Measurements from ENCODE around the gene C19orf38.

DNA sequence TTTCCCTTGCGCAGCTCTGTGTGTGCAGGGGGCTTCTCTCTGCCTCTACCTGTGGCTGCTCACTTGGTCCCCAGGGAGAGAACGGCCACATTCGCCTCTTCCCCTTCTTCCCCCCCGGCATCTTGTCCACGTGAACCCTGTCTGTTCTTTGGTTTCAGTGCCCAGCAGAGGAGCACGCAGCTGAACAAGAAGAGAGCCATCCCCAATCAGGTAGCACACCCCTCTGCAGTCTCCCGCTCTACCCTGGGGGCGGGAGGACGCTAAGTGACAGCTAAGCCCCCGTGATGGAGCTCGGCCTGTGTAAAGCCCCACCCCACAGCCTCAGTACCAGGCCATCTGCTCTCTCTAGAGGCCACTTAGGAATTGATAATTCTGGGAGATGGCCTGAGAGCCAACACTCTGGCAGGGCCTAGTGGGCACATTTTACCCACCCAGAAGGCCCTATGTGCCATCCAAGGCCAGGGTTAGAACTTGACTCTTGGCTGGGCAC is 42.4 kb upstream of the C19orf38 start:
- TF ChIP-seq, protein P1, sequence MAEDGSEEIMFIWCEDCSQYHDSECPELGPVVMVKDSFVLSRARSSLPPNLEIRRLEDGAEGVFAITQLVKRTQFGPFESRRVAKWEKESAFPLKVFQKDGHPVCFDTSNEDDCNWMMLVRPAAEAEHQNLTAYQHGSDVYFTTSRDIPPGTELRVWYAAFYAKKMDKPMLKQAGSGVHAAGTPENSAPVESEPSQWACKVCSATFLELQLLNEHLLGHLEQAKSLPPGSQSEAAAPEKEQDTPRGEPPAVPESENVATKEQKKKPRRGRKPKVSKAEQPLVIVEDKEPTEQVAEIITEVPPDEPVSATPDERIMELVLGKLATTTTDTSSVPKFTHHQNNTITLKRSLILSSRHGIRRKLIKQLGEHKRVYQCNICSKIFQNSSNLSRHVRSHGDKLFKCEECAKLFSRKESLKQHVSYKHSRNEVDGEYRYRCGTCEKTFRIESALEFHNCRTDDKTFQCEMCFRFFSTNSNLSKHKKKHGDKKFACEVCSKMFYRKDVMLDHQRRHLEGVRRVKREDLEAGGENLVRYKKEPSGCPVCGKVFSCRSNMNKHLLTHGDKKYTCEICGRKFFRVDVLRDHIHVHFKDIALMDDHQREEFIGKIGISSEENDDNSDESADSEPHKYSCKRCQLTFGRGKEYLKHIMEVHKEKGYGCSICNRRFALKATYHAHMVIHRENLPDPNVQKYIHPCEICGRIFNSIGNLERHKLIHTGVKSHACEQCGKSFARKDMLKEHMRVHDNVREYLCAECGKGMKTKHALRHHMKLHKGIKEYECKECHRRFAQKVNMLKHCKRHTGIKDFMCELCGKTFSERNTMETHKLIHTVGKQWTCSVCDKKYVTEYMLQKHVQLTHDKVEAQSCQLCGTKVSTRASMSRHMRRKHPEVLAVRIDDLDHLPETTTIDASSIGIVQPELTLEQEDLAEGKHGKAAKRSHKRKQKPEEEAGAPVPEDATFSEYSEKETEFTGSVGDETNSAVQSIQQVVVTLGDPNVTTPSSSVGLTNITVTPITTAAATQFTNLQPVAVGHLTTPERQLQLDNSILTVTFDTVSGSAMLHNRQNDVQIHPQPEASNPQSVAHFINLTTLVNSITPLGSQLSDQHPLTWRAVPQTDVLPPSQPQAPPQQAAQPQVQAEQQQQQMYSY (CRISPR knock-in tag; IDR thresholded peaks at IDR 0.05): no peak
- TF ChIP-seq, protein P2, sequence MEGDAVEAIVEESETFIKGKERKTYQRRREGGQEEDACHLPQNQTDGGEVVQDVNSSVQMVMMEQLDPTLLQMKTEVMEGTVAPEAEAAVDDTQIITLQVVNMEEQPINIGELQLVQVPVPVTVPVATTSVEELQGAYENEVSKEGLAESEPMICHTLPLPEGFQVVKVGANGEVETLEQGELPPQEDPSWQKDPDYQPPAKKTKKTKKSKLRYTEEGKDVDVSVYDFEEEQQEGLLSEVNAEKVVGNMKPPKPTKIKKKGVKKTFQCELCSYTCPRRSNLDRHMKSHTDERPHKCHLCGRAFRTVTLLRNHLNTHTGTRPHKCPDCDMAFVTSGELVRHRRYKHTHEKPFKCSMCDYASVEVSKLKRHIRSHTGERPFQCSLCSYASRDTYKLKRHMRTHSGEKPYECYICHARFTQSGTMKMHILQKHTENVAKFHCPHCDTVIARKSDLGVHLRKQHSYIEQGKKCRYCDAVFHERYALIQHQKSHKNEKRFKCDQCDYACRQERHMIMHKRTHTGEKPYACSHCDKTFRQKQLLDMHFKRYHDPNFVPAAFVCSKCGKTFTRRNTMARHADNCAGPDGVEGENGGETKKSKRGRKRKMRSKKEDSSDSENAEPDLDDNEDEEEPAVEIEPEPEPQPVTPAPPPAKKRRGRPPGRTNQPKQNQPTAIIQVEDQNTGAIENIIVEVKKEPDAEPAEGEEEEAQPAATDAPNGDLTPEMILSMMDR (IDR thresholded peaks at IDR 0.05): no peak
- TF ChIP-seq, protein P3, sequence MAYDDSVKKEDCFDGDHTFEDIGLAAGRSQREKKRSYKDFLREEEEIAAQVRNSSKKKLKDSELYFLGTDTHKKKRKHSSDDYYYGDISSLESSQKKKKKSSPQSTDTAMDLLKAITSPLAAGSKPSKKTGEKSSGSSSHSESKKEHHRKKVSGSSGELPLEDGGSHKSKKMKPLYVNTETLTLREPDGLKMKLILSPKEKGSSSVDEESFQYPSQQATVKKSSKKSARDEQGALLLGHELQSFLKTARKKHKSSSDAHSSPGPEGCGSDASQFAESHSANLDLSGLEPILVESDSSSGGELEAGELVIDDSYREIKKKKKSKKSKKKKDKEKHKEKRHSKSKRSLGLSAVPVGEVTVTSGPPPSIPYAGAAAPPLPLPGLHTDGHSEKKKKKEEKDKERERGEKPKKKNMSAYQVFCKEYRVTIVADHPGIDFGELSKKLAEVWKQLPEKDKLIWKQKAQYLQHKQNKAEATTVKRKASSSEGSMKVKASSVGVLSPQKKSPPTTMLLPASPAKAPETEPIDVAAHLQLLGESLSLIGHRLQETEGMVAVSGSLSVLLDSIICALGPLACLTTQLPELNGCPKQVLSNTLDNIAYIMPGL (CRISPR knock-in tag; IDR thresholded peaks at IDR 0.05): no peak
- TF ChIP-seq, protein P4, sequence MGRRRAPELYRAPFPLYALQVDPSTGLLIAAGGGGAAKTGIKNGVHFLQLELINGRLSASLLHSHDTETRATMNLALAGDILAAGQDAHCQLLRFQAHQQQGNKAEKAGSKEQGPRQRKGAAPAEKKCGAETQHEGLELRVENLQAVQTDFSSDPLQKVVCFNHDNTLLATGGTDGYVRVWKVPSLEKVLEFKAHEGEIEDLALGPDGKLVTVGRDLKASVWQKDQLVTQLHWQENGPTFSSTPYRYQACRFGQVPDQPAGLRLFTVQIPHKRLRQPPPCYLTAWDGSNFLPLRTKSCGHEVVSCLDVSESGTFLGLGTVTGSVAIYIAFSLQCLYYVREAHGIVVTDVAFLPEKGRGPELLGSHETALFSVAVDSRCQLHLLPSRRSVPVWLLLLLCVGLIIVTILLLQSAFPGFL (CRISPR knock-in tag; IDR thresholded peaks at IDR 0.05; ENCODE audit: borderline replicate concordance): no peak
- TF ChIP-seq, protein P5, sequence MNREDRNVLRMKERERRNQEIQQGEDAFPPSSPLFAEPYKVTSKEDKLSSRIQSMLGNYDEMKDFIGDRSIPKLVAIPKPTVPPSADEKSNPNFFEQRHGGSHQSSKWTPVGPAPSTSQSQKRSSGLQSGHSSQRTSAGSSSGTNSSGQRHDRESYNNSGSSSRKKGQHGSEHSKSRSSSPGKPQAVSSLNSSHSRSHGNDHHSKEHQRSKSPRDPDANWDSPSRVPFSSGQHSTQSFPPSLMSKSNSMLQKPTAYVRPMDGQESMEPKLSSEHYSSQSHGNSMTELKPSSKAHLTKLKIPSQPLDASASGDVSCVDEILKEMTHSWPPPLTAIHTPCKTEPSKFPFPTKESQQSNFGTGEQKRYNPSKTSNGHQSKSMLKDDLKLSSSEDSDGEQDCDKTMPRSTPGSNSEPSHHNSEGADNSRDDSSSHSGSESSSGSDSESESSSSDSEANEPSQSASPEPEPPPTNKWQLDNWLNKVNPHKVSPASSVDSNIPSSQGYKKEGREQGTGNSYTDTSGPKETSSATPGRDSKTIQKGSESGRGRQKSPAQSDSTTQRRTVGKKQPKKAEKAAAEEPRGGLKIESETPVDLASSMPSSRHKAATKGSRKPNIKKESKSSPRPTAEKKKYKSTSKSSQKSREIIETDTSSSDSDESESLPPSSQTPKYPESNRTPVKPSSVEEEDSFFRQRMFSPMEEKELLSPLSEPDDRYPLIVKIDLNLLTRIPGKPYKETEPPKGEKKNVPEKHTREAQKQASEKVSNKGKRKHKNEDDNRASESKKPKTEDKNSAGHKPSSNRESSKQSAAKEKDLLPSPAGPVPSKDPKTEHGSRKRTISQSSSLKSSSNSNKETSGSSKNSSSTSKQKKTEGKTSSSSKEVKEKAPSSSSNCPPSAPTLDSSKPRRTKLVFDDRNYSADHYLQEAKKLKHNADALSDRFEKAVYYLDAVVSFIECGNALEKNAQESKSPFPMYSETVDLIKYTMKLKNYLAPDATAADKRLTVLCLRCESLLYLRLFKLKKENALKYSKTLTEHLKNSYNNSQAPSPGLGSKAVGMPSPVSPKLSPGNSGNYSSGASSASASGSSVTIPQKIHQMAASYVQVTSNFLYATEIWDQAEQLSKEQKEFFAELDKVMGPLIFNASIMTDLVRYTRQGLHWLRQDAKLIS (CRISPR knock-in tag; IDR thresholded peaks at IDR 0.05; ENCODE audit: borderline replicate concordance): no peak
- no peak for TF ChIP-seq ESRRA (CRISPR knock-in tag; IDR thresholded peaks at IDR 0.05; ENCODE audit: borderline replicate concordance)
- no peak for TF ChIP-seq NFE2L1 (CRISPR knock-in tag; IDR thresholded peaks at IDR 0.05)
- TF ChIP-seq ETV6 (CRISPR knock-in tag; IDR thresholded peaks at IDR 0.05): no peak
- TF ChIP-seq, protein P6, sequence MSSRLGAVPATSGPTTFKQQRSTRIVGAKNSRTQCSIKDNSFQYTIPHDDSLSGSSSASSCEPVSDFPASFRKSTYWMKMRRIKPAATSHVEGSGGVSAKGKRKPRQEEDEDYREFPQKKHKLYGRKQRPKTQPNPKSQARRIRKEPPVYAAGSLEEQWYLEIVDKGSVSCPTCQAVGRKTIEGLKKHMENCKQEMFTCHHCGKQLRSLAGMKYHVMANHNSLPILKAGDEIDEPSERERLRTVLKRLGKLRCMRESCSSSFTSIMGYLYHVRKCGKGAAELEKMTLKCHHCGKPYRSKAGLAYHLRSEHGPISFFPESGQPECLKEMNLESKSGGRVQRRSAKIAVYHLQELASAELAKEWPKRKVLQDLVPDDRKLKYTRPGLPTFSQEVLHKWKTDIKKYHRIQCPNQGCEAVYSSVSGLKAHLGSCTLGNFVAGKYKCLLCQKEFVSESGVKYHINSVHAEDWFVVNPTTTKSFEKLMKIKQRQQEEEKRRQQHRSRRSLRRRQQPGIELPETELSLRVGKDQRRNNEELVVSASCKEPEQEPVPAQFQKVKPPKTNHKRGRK (CRISPR knock-in tag; IDR thresholded peaks at IDR 0.05; ENCODE audit: borderline replicate concordance): no peak
- TF ChIP-seq, protein P7, sequence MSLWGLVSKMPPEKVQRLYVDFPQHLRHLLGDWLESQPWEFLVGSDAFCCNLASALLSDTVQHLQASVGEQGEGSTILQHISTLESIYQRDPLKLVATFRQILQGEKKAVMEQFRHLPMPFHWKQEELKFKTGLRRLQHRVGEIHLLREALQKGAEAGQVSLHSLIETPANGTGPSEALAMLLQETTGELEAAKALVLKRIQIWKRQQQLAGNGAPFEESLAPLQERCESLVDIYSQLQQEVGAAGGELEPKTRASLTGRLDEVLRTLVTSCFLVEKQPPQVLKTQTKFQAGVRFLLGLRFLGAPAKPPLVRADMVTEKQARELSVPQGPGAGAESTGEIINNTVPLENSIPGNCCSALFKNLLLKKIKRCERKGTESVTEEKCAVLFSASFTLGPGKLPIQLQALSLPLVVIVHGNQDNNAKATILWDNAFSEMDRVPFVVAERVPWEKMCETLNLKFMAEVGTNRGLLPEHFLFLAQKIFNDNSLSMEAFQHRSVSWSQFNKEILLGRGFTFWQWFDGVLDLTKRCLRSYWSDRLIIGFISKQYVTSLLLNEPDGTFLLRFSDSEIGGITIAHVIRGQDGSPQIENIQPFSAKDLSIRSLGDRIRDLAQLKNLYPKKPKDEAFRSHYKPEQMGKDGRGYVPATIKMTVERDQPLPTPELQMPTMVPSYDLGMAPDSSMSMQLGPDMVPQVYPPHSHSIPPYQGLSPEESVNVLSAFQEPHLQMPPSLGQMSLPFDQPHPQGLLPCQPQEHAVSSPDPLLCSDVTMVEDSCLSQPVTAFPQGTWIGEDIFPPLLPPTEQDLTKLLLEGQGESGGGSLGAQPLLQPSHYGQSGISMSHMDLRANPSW (CRISPR knock-in tag; conservative IDR thresholded peaks at IDR 0.05; ENCODE audit: low read depth): no peak
- TF ChIP-seq, protein P8, sequence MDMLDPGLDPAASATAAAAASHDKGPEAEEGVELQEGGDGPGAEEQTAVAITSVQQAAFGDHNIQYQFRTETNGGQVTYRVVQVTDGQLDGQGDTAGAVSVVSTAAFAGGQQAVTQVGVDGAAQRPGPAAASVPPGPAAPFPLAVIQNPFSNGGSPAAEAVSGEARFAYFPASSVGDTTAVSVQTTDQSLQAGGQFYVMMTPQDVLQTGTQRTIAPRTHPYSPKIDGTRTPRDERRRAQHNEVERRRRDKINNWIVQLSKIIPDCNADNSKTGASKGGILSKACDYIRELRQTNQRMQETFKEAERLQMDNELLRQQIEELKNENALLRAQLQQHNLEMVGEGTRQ (CRISPR knock-in tag; IDR thresholded peaks at IDR 0.05): no peak
- TF ChIP-seq, protein P9, sequence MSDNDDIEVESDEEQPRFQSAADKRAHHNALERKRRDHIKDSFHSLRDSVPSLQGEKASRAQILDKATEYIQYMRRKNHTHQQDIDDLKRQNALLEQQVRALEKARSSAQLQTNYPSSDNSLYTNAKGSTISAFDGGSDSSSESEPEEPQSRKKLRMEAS (CRISPR knock-in tag; IDR thresholded peaks at IDR 0.05): no peak
- no peak for TF ChIP-seq CREB1 (CRISPR knock-in tag; IDR thresholded peaks at IDR 0.05)
- no peak for TF ChIP-seq ZNF416 (CRISPR knock-in tag; IDR thresholded peaks at IDR 0.05)

Measured in WTC11 (cell line).